CD4-positive, alpha-beta T cell treated with Interleukin-17A for 1 hour (primary cell): Measurements from ENCODE around the gene PAFAH2.
A peak's percentile ranks its signal among the peaks of the same experiment; 100 is the strongest.
"Not testable (repeated sequence)": the region's sequence is repeated elsewhere in the genome, so short reads cannot be mapped to it uniquely, and the experiment has no call there.

ENCODE experiments used
- DNase-seq: peaks from one replicate; pipeline ENCODE4 v3.0.0-alpha.2; 2020

Gene PAFAH2

DNA sequence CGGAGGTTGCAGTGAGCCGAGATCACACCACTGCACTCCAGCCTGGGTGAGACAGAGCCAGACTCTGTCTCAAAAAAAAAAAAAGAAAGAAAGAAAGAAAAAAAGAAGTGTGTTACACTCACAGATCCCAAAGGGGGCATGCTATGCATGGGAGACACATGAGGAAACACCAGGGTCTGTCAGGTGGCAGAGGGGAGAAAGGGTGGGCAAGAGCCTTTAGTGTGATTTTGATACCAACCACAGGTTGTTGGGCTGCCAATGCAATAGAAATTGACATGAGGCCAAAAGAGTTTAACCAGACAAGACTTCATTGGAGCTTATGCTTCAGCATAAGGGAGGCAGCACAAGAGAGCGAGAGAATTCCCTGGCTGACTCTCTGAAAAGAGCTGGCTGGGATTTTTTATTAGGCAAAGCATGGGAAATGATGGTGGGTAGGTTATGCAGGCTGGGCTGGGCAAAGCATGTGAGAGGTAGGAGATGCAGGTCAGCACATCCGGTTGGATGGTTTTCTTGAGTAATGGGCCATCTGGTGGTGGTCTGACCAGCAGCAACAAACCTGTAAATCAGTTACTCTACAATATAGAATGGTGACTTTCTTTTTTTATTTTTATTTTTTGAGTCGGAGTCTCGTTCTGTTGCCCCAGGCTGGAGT is 12.1 kb upstream of the PAFAH2 start:
- DNase-seq = no peak

- DNase-seq = no peak
Measured at GRCh38 chr1:26006710-26007109, 8.8 kb upstream of the PAFAH2 start.

DNA sequence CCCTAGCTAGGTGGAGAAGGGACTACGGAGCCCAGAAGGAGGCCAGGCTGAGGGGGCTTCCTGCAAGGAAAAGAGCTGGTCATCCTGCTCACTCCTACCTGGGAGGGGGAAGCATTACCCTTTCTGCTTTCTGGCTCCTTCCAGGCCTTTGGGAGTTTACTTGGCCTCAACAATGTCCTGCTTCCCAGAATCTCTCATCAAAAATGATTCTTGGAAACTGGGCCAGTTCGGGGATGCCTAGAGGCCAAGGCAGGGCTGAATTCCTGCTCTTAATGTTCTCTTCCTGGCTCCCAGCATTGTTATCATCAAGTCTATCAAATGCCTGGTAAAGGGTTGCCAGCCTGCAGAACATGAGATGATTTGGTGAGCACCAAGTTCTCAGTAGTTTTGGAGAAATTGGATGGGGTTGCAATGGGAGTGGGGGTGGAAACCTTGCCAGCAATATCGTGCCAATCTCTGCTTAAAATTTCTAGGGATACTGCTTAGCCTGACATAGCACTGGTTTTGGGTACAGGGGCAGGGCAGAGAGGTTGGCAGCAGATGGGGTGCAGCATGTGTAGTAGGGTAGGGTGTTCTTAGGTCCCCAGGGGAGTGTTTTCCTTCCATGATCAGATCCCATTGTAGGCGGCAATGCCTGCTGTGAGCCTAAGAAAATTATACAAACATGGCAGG is 7.7 kb upstream of the PAFAH2 start:
- no peak for DNase-seq

DNA sequence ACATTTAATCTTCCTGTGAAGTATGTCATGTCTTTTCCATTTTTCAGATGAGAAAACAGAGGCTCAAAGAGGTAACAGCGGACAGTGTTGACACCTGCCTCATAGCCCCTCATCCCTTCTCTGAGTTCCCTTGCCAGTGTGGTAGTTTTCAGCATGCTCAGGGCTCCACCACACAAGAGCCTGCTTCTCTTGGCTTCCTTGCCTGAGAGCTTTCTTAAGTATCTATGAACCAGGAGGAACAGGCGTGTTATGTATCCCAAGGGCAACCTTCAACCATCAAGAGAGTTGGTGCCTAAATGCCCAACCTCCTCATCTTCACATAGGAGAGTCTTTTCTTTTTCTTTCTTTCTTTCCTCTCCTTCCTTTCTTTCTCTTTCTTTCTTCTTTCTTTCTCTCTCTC is 5.9 kb upstream of the PAFAH2 start:
- DNase-seq = no peak

DNA sequence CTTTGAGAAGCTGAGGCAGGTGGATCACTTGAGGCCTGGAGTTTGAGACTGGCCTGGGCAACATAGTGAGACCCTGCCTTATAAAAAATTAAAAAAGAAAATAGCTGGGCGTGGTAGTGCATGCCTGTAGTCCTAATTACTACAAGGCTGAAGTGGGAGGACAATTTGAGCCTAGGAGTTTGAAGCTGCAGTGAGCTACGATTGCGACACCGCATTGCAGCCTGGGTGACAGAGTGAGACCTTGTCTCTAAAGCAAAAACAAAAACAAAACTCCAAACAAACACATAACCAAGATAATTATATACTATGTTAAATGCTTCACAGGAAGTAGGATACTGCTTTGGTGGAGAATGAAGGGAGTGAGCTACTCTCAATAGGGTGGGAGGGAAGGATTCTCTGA is 5.4 kb upstream of the PAFAH2 start:
- no peak for DNase-seq

DNA sequence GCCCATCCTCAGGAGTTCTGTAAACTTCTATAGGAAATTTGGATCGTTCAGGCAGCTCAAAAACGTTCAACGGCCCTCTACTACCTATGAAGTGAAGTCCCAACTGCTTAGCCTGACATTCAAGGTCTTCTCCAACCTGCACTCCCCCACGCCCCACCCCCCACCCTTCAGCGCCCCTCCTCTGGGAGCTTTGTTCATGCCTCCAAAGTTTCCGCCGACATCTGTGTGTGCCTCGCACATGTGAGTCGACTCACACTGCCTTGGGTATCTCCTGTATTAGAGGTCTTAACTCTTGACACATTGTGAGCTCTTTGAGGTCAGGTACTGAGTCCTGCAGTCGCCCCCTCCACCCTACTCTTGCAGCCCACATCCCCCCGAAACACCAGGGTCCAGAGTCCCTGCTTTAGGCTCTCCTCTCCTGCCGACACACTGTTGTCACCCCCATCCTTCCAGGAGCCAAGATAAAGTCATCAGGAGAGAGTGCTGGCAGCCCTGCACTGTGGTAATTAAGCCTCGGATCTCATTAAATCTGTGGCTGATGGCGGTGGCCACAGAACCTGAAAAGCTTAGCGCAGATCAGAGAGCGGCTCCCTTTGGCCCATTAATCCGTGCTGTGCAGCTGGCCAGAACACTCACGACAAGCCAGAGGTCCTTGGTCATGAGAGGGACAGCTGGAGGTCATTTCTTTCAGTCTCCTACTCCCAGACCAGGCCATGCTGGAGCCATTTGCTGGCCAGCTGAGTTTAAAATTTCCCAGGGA is 1.4 kb upstream of the PAFAH2 start:
- no peak for DNase-seq

- DNase-seq = peak; percentile 39
Measured at GRCh38 chr1:25996966-25997827, 666 bp downstream of the PAFAH2 start.

DNA sequence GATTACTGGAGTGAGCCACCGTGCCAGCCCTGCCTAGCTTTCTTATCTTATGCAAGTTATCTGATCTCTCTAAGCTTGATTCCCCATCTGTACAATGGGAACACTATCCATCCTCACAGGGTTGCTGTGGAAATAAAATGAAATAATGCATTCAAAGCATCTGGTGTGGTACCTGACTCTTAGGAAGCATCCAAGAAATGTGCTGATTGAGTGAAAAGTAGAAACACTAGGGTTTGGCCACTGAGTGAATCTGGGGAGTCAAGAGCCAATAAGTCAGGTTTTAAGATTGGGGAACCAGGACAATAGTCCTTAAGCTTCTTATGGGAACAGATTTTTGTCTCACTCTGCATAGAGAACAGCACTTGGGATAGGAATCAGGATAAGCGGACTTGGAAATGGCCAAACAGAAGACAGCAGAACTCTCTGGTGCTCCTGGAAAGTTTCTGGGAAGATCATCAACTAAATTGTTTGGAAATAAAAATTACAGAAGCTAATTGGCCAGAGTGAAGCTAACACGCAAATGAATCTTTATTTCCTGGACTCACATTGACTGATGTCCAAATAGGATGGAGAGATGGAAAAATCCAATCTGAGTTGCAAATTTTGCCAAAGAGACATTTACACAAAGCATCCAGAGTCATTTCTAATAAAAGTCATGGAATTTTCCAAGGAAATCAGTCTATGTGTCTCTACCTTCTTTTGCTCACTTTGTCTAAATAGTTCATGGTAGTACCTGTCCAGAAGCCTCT is 3.3 kb downstream of the PAFAH2 start:
- no peak for DNase-seq

DNA sequence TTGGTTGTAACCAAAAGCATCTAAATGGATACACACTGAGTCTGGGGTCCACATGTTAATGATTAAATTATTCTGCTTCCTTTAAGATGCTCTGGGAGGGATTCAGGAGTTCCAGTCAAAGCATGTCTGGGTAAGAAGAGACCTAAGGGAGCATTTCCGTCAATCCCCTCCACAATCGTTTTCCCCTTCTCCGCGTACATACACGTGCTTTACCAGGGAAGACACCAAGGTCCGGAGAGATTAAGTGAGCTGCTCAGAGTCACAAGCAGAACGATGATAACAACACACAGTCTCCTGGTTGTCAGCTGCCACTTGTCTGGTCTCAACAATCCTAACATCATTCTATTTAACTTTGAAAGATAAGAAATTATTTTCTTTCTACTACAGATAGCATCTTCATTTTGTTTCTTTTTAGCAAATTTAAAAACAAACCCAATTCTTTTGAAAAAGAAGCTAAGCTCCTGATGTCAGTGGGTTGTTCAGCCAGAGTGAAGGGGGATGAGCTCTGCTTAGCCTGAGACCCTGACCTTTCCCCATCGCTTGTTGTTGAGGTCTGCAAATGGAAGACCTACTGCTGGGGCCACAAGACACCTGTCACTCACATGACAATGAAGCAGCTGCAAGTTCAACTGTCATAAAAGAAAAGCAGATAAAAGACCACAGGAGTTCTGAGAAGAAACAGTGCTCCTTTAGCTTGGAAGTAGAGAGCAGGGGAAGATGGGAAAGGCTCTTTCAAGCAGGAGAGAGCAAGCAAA is 4.5 kb downstream of the PAFAH2 start:
- no peak for DNase-seq

GRCh38 chr1:25992689-25993171 is 5.1 kb downstream of the PAFAH2 start:
- DNase-seq = peak; percentile 4

DNA sequence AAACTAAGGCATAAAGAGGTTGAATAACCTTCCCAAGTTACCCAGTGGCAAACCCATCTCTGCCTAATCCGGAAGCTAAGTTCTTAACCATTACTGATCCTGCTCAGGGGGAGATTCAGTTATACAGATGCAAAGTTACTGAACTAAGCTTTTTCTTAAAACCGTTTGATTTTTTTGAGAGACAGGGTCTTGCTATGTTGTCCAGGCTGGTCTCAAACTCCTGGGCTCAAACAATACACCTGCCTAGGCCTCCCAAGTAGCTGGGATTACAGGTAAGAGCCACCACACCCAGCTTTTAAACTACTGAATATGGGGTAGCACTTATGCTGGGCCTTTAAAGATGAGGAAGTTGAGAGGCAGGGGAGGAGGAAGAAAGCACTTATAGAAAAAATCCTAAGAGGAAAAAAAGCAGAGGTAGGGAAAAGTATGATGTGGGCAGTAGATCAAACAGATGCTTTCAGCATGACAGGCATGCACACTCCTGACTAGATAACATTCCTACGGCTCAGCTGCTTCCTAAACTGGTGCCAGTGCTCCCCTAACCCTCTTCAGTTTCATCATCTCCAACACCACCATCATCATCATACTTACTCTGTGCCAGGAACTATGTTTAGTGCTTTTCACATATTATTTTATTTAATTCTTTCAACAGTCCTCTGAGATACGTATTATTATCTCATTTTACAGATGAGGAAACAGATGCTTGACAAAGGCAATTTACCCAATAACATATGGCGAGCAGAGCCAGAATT is 5.8 kb downstream of the PAFAH2 start:
- no peak for DNase-seq

- DNase-seq = peak; percentile 67
Measured at GRCh38 chr1:25990702-25991395, 7.0 kb downstream of the PAFAH2 start.

GRCh38 chr1:25990251-25990650 is 7.6 kb downstream of the PAFAH2 start:
- DNase-seq = no peak

- DNase-seq = no peak
Measured at GRCh38 chr1:25989440-25990234, 8.2 kb downstream of the PAFAH2 start.

DNA sequence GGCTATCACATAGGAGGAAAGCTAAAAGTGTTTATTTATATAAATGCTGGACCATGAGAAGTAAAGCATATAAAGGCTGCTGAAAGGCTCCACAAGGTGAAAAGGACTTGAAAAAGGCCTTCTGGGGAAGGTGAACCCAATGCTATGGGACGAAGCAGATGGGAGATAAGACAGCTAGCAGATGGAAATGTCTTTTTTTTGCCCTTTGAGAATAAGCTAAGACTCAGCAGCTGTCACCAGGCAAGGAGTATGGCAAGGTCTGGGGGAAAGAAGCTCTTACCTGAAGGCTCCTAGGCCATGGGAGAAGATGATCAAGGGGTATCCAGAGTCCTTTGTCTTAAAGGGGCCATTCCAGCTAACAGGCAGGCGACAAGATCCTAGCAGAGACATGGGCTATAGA is 9.9 kb downstream of the PAFAH2 start:
- no peak for DNase-seq

GRCh38 chr1:25986773-25987172 is 11.1 kb downstream of the PAFAH2 start:
- not testable (repeated sequence) for DNase-seq

- DNase-seq = no peak
Measured at GRCh38 chr1:25985670-25986069, 12.2 kb downstream of the PAFAH2 start.

GRCh38 chr1:25985171-25985570 is 12.7 kb downstream of the PAFAH2 start:
- no peak for DNase-seq

DNA sequence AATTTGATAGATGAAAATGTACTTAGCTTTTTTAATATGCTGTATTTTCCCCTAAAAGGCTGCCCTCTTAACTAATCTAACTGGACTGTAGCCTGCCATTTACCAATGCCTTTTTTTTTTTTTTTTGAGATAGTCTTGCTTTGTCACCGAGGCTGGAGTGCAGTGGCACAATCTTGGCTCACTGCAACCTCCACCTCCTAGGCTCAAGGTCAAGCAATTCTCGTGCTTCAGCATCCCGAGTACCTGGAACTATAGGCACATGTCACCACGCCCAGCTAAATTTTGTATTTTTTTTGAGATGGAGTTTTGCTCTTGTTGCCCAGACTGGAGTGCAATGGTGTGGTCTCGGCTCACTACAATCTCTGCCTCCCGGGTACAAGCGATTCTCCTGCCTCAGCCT is 18.7 kb downstream of the PAFAH2 start:
- DNase-seq = no peak
